Stimulated activated CD4-positive, alpha-beta T cell treated with anti-CD3 and anti-CD28 coated beads, TNF-alpha, amount 100 ng/mL, for 24 hours (primary cell): ENCODE measurements around the gene TJP3.

Experiments
- DNase-seq, 3 experiments: peaks; one replicate each; pipeline ENCODE4 v3.0.0-alpha.2; 2020; ENCODE audit warnings: low read depth in 3 of 3

Gene TJP3

GRCh38 chr19:3716147-3716668 lies 8.0 kb downstream of the TJP3 start:
- no peak for DNase-seq

- DNase-seq = no peak
Observed at GRCh38 chr19:3719868-3720267, 11.7 kb downstream of the TJP3 start.

DNA sequence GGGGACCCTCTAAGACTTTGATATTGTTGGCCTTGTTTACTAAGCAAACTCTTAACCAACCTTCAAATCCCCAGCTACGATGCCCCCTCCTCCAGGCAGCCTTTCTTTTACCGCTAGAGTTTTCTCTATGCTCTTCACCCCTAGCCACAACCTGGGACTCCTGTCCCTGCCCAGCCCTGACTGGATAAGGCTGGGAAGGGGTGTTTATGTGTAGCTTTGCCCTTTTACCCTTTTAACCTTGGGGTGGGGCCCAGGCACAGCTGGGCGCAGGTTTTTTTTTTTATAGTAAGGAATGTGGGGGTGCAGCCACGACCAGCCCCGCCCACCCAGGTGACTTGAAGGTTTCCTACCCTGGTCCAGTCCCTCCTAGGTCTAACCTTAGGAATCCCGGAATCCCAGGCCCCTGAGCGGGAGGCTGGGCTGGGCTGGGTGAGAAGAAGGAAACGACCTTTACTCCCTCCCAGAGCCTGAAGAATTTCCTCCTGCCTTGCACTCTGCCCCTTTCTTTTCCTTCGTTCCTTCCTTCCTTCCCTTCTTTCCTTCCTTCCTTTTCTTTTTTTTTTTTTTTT lies 12.2 kb downstream of the TJP3 start:
- DNase-seq = no peak

DNA sequence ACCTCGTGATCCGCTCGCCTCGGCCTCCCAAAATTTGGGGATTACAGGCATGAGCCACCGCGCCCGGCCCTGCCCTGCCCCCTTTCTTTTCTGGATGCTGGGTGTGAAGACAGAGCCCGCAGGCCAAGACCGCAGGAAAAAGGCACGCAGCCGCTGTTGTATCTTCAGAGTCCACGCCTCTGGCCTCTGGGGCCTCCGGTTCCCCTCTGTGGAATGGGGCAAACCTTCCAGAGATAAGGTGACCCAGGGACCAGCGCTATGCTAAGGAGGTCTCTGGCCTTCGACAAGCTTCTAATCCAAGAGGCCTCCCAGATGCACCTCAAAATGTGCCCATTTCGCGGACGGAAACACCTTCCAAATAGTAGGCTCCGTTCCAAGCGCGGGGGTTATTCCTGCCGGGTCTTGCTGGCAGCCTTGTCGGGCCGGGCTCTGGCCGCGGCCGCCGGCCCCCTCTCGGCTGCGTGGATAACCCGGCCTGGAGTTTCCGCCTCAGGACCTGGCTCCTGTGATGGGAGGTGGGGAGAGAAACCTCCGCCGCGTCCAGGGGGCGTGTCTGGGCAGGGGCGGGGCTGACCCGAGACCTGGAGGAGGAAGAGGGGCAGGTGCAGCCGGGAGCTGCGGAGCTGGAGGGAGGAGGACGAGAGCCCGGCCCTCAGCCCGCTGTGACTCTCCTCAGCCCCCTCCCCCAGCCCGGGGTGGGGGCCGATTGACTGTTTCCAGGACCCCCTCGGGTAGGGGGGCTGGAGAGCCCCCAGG lies 13.1 kb downstream of the TJP3 start:
- peak; percentile 75 to 89 (median 80) for DNase-seq

GRCh38 chr19:3721887-3722442 lies 13.8 kb downstream of the TJP3 start:
- DNase-seq = no peak

DNA sequence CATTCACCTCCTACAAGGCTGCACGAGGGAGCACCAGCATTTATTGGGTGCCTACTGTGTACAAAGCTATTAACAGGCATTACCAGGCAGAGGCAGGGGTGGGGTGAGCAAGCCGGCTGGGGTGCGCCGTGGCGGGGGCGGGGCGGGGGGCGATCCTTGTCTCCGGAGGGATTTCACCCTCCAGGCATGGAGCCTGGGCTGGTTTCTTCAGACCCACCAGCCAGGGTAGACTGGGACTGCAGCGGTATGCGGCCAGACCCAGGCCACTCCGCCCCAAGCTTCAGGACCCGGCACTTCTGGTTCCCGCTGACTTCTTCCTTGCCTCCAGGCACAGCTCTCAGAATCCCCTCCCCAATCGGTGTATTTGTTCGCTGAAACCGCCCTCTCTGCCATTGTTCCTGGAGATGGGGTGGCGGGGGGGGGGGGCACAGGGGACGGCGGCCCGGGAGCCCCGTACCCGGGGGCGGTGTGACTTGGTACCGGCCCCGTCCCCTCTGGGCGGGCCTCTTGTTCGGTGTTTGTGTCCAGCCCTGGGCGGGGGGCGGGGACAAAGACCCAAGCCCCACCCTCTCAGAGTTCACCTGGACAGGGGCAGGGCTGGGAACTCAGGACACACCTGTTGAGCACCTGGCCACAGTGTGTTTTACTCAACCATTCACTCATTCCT lies 14.4 kb downstream of the TJP3 start:
- DNase-seq = no peak

GRCh38 chr19:3723110-3723488 lies 14.9 kb downstream of the TJP3 start:
- DNase-seq = no peak

- no peak for DNase-seq
Observed at GRCh38 chr19:3723883-3724282, 15.7 kb downstream of the TJP3 start.

- no peak for DNase-seq
Observed at GRCh38 chr19:3725121-3725520, 16.9 kb downstream of the TJP3 start.

- no peak for DNase-seq
Observed at GRCh38 chr19:3725640-3726310, 17.6 kb downstream of the TJP3 start.

GRCh38 chr19:3730457-3730958 lies 22.3 kb downstream of the TJP3 start:
- no peak for DNase-seq

- DNase-seq = no peak
Observed at GRCh38 chr19:3732108-3732507, 23.9 kb downstream of the TJP3 start.

- DNase-seq = no peak
Observed at GRCh38 chr19:3733549-3734309, 25.5 kb downstream of the TJP3 start.

- DNase-seq = no peak
Observed at GRCh38 chr19:3734310-3734600, 26.1 kb downstream of the TJP3 start.

- DNase-seq = no peak
Observed at GRCh38 chr19:3736106-3736724, 28.0 kb downstream of the TJP3 start.

DNA sequence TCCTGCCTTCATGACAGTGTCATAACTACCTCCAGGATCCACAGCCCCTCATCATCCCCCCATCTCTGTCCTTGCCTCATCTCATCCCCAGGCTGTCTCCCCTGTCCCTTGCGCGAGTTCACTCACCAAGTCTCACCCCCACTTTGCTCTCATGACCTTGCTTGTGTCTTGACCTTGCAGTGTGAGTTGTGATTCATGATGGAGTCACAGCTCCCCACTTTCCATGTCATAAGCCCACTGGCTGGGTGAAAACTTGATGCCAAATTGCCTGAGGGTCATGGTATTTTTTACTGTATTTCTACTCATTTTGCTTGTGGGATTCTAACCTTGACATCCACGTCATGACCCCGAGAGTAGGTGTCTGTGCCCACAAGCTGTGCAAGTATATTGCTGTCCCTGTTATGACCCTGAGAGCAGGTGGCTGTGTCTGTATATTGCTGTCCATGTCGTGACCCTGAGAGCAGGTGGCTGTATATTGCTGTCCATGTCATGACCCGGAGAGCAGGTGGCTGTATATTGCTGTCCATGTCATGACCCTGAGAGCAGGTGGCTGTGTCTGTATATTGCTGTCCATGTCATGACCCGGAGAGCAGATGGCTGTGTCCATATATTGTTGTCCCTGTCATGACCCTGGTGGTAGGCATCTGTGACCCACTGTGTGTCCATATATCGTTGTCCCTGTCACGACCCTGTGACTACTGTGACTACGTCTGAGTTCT lies 29.5 kb downstream of the TJP3 start:
- DNase-seq = no peak

- DNase-seq = no peak
Observed at GRCh38 chr19:3738477-3739220, 30.5 kb downstream of the TJP3 start.

- no peak for DNase-seq
Observed at GRCh38 chr19:3740431-3740830, 32.2 kb downstream of the TJP3 start.

- no peak for DNase-seq
Observed at GRCh38 chr19:3743486-3743885, 35.3 kb downstream of the TJP3 start.
